ENCODE measurements around the gene PANX1. TPM values are rescaled to one million over a fixed set of nuclear protein-coding genes. Genes with fewer than 3 reads are reported as not detected.

PANX1 gene
- total and polyA plus RNA-seq, 2 experiments from 2014 or later: 13.0 to 16.5 TPM

GRCh38 chr11:94107363-94107762, 21.3 kb upstream of the PANX1 start:
- H3K27ac ChIP-seq: no peak overlapping the region
- TF ChIP-seq, protein P1, sequence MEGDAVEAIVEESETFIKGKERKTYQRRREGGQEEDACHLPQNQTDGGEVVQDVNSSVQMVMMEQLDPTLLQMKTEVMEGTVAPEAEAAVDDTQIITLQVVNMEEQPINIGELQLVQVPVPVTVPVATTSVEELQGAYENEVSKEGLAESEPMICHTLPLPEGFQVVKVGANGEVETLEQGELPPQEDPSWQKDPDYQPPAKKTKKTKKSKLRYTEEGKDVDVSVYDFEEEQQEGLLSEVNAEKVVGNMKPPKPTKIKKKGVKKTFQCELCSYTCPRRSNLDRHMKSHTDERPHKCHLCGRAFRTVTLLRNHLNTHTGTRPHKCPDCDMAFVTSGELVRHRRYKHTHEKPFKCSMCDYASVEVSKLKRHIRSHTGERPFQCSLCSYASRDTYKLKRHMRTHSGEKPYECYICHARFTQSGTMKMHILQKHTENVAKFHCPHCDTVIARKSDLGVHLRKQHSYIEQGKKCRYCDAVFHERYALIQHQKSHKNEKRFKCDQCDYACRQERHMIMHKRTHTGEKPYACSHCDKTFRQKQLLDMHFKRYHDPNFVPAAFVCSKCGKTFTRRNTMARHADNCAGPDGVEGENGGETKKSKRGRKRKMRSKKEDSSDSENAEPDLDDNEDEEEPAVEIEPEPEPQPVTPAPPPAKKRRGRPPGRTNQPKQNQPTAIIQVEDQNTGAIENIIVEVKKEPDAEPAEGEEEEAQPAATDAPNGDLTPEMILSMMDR (IDR thresholded peaks at IDR 0.05; ENCODE audit: low read depth, low read length): peak; percentile 19
- peak in 1 of 2 donors; percentile 6 for DNase-seq (ENCODE audit: low read depth in 1 of 2, low spot score in 1 of 2)
- H3K27me3 ChIP-seq: no peaks in the 10 kb centered on the region
- no peaks in the 10 kb centered on the region for H3K36me3 ChIP-seq
- no peaks in the 10 kb centered on the region for H3K9me3 ChIP-seq (ENCODE audit: low read depth)
- H3K4me1 ChIP-seq (ENCODE audit: low read depth): no peaks in the 10 kb centered on the region
- no peak overlapping the region for H3K4me3 ChIP-seq

DNA sequence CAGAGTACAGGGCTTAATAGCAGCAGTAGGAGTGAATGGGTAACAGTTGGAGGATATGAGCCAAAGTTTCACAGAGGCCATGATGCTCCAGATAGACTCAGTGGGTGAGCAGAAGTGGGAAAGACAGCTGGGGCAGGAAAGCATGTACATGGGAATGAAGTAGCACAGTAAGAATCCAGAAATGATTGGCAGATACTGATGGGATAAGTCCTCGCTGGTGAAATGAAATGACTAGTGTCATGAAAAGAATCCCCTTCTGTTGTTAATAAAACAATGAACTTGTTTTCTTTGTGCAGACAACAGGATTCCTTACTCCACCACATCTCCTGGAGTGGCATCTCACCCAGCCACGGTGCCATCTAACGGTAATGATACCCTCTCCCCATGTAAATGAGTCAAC, 17.4 kb upstream of the PANX1 start:
- no peaks in the 10 kb centered on the region for H3K36me3 ChIP-seq
- no peaks in the 10 kb centered on the region for H3K9me3 ChIP-seq (ENCODE audit: low read depth)
- H3K4me3 ChIP-seq: no peak overlapping the region
- DNase-seq (ENCODE audit: low read depth in 1 of 2, low spot score in 1 of 2): no peak
- H3K4me1 ChIP-seq (ENCODE audit: low read depth): no peaks in the 10 kb centered on the region
- TF ChIP-seq, protein P1 (IDR thresholded peaks at IDR 0.05; ENCODE audit: low read depth, low read length): no peak
- no peaks in the 10 kb centered on the region for H3K27me3 ChIP-seq
- no peak overlapping the region for H3K27ac ChIP-seq

DNA sequence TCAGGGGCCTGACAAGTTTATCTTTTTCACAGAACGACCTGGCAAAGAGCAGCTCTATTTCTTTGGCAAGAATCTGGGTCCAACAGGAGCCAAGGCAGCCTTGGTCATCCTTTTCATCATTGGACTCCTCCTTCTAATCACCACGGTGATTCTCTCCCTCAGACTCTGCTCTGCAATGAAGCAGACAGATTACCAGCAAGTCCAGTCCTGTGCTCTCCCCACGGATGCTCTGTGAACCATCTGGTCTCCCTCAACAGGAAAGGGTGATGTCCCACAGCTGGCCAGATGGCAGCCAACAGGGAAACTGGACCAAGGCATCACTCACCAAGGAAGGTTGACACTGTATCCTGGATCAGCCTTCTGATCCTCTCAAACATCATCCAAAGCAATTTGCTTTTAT, 17.0 kb upstream of the PANX1 start:
- Histone ChIP-seq H3K4me1 (ENCODE audit: low read depth) (no peaks in the 10 kb centered on the region), H3K27ac (no peak overlapping the region), H3K36me3 (no peaks in the 10 kb centered on the region), H3K27me3 (no peaks in the 10 kb centered on the region), H3K4me3 (no peak overlapping the region), H3K9me3 (ENCODE audit: low read depth) (no peaks in the 10 kb centered on the region)
- TF ChIP-seq, protein P1 (IDR thresholded peaks at IDR 0.05; ENCODE audit: low read depth, low read length): no peak
- no peak for DNase-seq (ENCODE audit: low read depth in 1 of 2, low spot score in 1 of 2)

DNA sequence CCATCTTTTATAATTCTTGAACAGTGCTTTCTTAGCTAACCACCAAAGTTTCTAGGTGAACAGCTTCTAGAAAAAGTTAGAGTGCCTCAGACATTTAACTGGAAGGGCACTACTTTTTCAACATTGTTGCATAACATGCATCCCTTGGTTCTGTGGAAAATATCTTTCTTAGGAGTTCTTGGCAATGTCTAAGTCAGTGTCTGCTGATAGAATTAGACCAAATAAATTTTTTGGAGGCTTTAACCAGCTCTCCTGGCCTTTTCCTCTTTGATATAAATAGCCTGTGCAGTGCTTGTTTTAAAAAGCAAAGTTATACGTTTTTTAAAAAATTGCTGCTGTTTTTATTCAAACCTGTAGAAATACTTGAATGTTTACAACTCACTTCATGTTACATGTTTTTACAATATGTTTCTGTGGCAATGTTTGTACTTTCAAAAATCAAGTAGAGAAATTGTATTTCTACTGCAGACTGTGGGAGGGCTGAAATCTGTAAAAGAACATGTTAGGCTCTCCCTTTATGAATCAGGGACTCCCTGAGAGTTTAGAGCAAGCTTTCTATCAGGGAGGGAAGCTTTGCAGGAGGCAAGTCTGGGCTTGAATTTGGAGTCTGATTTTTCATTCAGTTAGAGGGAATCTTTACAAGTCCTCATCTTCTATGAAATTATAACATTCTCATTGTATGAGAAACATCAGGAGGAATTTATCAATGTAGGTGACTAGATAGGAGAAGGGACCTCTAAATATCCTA, 16.3 kb upstream of the PANX1 start:
- H3K9me3 ChIP-seq (ENCODE audit: low read depth): no peaks in the 10 kb centered on the region
- no peaks in the 10 kb centered on the region for H3K36me3 ChIP-seq
- H3K27me3 ChIP-seq: no peaks in the 10 kb centered on the region
- TF ChIP-seq, protein P1 (IDR thresholded peaks at IDR 0.05; ENCODE audit: low read depth, low read length): no peak
- no peaks in the 10 kb centered on the region for H3K4me1 ChIP-seq (ENCODE audit: low read depth)
- H3K27ac ChIP-seq: no peak overlapping the region
- peak in 1 of 2 donors; percentile 28 for DNase-seq (ENCODE audit: low read depth in 1 of 2, low spot score in 1 of 2)
- H3K4me3 ChIP-seq: no peak overlapping the region

GRCh38 chr11:94117197-94117574, 11.5 kb upstream of the PANX1 start:
- Histone ChIP-seq H3K9me3 (ENCODE audit: low read depth) (no peaks in the 10 kb centered on the region), H3K27ac (no peak overlapping the region), H3K36me3 (no peaks in the 10 kb centered on the region), H3K4me3 (no peak overlapping the region), H3K4me1 (ENCODE audit: low read depth) (no peaks in the 10 kb centered on the region), H3K27me3 (no peaks in the 10 kb centered on the region)
- TF ChIP-seq, protein P1 (IDR thresholded peaks at IDR 0.05; ENCODE audit: low read depth, low read length): no peak
- no peak for DNase-seq (ENCODE audit: low read depth in 1 of 2, low spot score in 1 of 2)
